Measurements from ENCODE around the gene MCTP1. TPM values are rescaled to one million over a fixed set of nuclear protein-coding genes. Genes with fewer than 3 reads are reported as not detected.

Gene MCTP1
- total RNA-seq, 1 experiment from 2014 or later: 2.5 TPM

DNA sequence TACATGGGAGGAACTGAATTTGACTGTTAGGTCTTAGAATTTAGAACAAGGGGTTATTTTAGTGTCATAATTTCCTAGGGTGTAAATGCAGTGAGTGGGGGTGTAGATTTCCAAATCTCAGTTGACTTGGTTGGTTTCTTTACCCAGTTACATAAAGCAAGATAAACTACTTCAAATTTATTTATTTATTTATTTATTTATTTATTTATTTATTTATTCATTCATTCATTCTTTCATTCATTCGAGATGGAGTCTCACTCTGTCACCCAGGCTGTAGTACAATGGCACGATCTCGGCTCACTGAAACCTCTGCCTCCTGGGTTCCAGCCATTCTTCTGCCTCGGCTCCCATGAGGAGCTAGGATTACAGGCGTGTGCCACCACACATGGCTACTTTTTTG lies 466.0 kb downstream of the MCTP1 start:
- Histone ChIP-seq H3K27ac (ENCODE audit: insufficient read length, low read depth, low read length) (no peak overlapping the region), H3K4ac (ENCODE audit: low read depth, low read length) (no peak overlapping the region), H3K79me2 (ENCODE audit: insufficient read depth, low read length) (no peaks in the 10 kb centered on the region), H2AK5ac (ENCODE audit: insufficient read length, low read length) (no peak overlapping the region), H4K20me1 (ENCODE audit: control insufficient read depth, insufficient read depth, insufficient read length) (no peaks in the 10 kb centered on the region), H4K91ac (ENCODE audit: insufficient read length, low read depth, low read length) (no peak overlapping the region), H3K4me2 (ENCODE audit: insufficient read depth, insufficient read length, low read length) (no peak overlapping the region), H3K18ac (ENCODE audit: insufficient read length, low read depth, low read length) (no peak overlapping the region), H2BK12ac (ENCODE audit: insufficient read length, low read depth, low read length) (no peak overlapping the region), H3K9ac (ENCODE audit: extremely low read depth, insufficient read length, low read length) (no peak overlapping the region), H4K5ac (ENCODE audit: insufficient read length, low read depth, low read length) (no peak overlapping the region), H2BK5ac (ENCODE audit: insufficient read length, low read length) (no peak overlapping the region), H3K14ac (ENCODE audit: insufficient read depth, low read length) (no peak overlapping the region), H2BK15ac (ENCODE audit: low read depth, low read length) (no peak overlapping the region), H3K56ac (ENCODE audit: insufficient read length, low read depth, low read length) (no peak overlapping the region), H3K23me2 (ENCODE audit: insufficient read length, low read depth, low read length, poor library complexity, severe bottlenecking) (no peaks in the 10 kb centered on the region), H2BK120ac (ENCODE audit: low read depth, low read length, poor library complexity, severe bottlenecking) (no peak overlapping the region), H3K27me3 (ENCODE audit: insufficient read depth, low read length) (no peaks in the 10 kb centered on the region), H3K4me1 (ENCODE audit: insufficient read depth, low read length) (no peaks in the 10 kb centered on the region), H4K8ac (replicated peaks; ENCODE audit: insufficient read length, low read depth, low read length) (no peak overlapping the region), H3K9me3 (ENCODE audit: control insufficient read depth, low read depth, low read length) (no peaks in the 10 kb centered on the region), H3K79me1 (ENCODE audit: insufficient read depth, low read depth, low read length, poor library complexity, severe bottlenecking) (no peaks in the 10 kb centered on the region), H3K23ac (ENCODE audit: insufficient read length, low read depth, low read length) (no peak overlapping the region), H3T11ph (ENCODE audit: low read length) (no peak overlapping the region), H2AFZ (ENCODE audit: low read length) (no peak overlapping the region), H2BK20ac (ENCODE audit: low read depth, low read length, poor library complexity, severe bottlenecking) (no peak overlapping the region)
- H3K36me3 Mint-ChIP-seq (ENCODE audit: insufficient read depth in 1 of 3, low read depth in 3 of 3): no peaks in the 10 kb centered on the region; a peak in 1 of 7 replicates
- no peak overlapping the region for H3K4me3 Mint-ChIP-seq
- no peaks in the 10 kb centered on the region; the same call in 1 of the 2 replicates for H3K27me3 Mint-ChIP-seq (ENCODE audit: low read depth)
- H3K9me3 Mint-ChIP-seq: no peaks in the 10 kb centered on the region
- DNase-seq: no peak
- TF ChIP-seq, protein P1, sequence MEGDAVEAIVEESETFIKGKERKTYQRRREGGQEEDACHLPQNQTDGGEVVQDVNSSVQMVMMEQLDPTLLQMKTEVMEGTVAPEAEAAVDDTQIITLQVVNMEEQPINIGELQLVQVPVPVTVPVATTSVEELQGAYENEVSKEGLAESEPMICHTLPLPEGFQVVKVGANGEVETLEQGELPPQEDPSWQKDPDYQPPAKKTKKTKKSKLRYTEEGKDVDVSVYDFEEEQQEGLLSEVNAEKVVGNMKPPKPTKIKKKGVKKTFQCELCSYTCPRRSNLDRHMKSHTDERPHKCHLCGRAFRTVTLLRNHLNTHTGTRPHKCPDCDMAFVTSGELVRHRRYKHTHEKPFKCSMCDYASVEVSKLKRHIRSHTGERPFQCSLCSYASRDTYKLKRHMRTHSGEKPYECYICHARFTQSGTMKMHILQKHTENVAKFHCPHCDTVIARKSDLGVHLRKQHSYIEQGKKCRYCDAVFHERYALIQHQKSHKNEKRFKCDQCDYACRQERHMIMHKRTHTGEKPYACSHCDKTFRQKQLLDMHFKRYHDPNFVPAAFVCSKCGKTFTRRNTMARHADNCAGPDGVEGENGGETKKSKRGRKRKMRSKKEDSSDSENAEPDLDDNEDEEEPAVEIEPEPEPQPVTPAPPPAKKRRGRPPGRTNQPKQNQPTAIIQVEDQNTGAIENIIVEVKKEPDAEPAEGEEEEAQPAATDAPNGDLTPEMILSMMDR (conservative IDR thresholded peaks at IDR 0.05): no peak
- no CpG with 5 or more reads among the region's 5 CpGs for WGBS (ENCODE audit: extremely low coverage, insufficient read length, low lambda C conversion rate)
- H3K4me1 Mint-ChIP-seq: no peaks in the 10 kb centered on the region
- H3K27ac Mint-ChIP-seq: no peak overlapping the region

Data from H9 (cell line).